Activated CD4-positive, alpha-beta T cell treated with anti-CD3 and anti-CD28 coated beads for 1 hour (primary cell): ENCODE measurements around the gene EP300.

Experiments used
- DNase-seq: peaks from one replicate; pipeline ENCODE4 v3.0.0-alpha.2; 2020

The EP300 gene

GRCh38 chr22:41216984-41217383 lies 124.6 kb downstream of the EP300 start:
- DNase-seq = no peak

GRCh38 chr22:41217553-41218157 lies 125.3 kb downstream of the EP300 start:
- DNase-seq = no peak

GRCh38 chr22:41222846-41223507 lies 130.6 kb downstream of the EP300 start:
- no peak for DNase-seq

GRCh38 chr22:41223535-41223934 lies 131.1 kb downstream of the EP300 start:
- no peak for DNase-seq

GRCh38 chr22:41226723-41227655 lies 134.6 kb downstream of the EP300 start:
- no peak for DNase-seq

- no peak for DNase-seq
These were observed 136.8 kb downstream of the EP300 start for GRCh38 chr22:41229215-41229614.
